K562 (cell line): ENCODE results near the gene EPS8L1. TPM values are rescaled to one million over a fixed set of nuclear protein-coding genes. Genes with fewer than 3 reads are reported as not detected.
A peak's percentile ranks its signal among the peaks of the same experiment; 100 is the strongest.

Source experiments
- E2F4 ChIP-seq: sonication (generic); formaldehyde crosslinking; IDR thresholded peaks from 2 replicates; pipeline ENCODE4 v1.8.0; 2022; ENCODE audit warnings: mild to moderate bottlenecking, low read depth, missing genetic modification reagents
- FOXO4 ChIP-seq: fragments of 450-650 bp; formaldehyde crosslinking; IDR thresholded peaks from 2 replicates; pipeline ENCODE4 v1.4.0; 2020; ENCODE audit warnings: mild to moderate bottlenecking, moderate library complexity
- HNRNPUL1 ChIP-seq: fragments of 200-400 bp; formaldehyde crosslinking; IDR thresholded peaks from 2 replicates; pipeline ENCODE4 v1.6.1; 2017; ENCODE audit warnings: low read length
- JUND ChIP-seq, 2 experiments: IDR thresholded peaks; 2 replicates in 1 of 2; 3 replicates in 1 of 2; pipeline ENCODE4 v1.6.1; 2011; ENCODE audit warnings: borderline replicate concordance in 2 of 2, low read depth in 2 of 2, low read length in 2 of 2, improper control_type of control experiment in 1 of 2, missing biosample characterization in 1 of 2, missing genetic modification characterization in 1 of 2, missing genetic modification reagents in 1 of 2
- KLF6 ChIP-seq: fragments of 250-450 bp; sonication (Bioruptor Pico); IDR thresholded peaks from 2 replicates; pipeline ENCODE4 v1.4.0; 2020; ENCODE audit warnings: mild to moderate bottlenecking, moderate library complexity, borderline replicate concordance
- PURB ChIP-seq: sonication (generic); formaldehyde crosslinking; IDR thresholded peaks from 2 replicates; pipeline ENCODE4 v1.9.0; 2021; ENCODE audit warnings: low read depth, mild to moderate bottlenecking, missing genetic modification reagents
- RBFOX2 ChIP-seq: fragments of 200-400 bp; formaldehyde crosslinking; IDR thresholded peaks from 2 replicates; pipeline ENCODE4 v1.6.1; 2017; ENCODE audit warnings: low read depth, mild to moderate bottlenecking, low read length, moderate library complexity
- SIX5 ChIP-seq, 2 experiments: IDR thresholded peaks; 2 replicates each; pipeline ENCODE4 v1.6.1; 2011; ENCODE audit warnings: low read length in 2 of 2, borderline replicate concordance in 1 of 2, low read depth in 1 of 2, mild to moderate bottlenecking in 1 of 2, moderate library complexity in 1 of 2; ENCODE audit not compliant: insufficient read depth in 1 of 2
- SNRNP70 ChIP-seq: fragments of 200-400 bp; formaldehyde crosslinking; optimal IDR thresholded peaks from 2 replicates; pipeline ENCODE3; 2017; ENCODE audit warnings: low read depth, low read length
- ZNF121 ChIP-seq: sonication (generic); formaldehyde crosslinking; conservative IDR thresholded peaks from 2 replicates; pipeline ENCODE4 v1.8.0; 2022; ENCODE audit warnings: missing genetic modification reagents
- ZNF407 ChIP-seq: fragments of 450-650 bp; IDR thresholded peaks from 2 replicates; pipeline ENCODE4 v1.6.1; 2016; ENCODE audit warnings: low read depth
- ZNF707 ChIP-seq: fragments of 250-450 bp; sonication (Bioruptor Pico); conservative IDR thresholded peaks from 2 replicates; pipeline ENCODE4 v1.8.0; 2022; ENCODE audit warnings: inconsistent platforms, mild to moderate bottlenecking, moderate library complexity
- ZNF764 ChIP-seq: fragments of 250-450 bp; sonication (Bioruptor Pico); IDR thresholded peaks from 2 replicates; pipeline ENCODE4 v1.4.0; 2020; ENCODE audit warnings: low read depth, mild to moderate bottlenecking, moderate library complexity
- polyA plus RNA-seq, 8 experiments: library from polyadenylated mRNA; depleted of rRNA in 4 of 8; stranded (reverse) in 5 of 8; unstranded in 3 of 8; fragments of >200 nt; fragmentation: Nextera tagmentation in 2 of 8; fragmentation: Illumina TruSeq in 1 of 8; extraction: Ambion mirVana in 2 of 8; extraction: Trizol in 1 of 8; gene quantifications; 2 replicates each; pipeline versions ENCODE4 v1.2.1 to v1.2.3, GENCODE V29; 2011 to 2014; ENCODE audit warnings: inconsistent platforms in 1 of 8, missing spikeins in 1 of 8
- total RNA-seq, 7 experiments: library from RNA; depleted of rRNA in 6 of 7; stranded (reverse); fragments of >200 nt in 6 of 7; fragmentation: Illumina TruSeq in 2 of 7; extraction: Trizol in 2 of 7; gene quantifications; 2 replicates each; pipeline versions ENCODE4 v1.2.1 to v1.2.3, GENCODE V29; 2011 to 2021; ENCODE audit warnings: low replicate concordance in 1 of 7
- TF ChIP-seq, protein P1 (sequence below): sonication (generic); formaldehyde crosslinking; IDR thresholded peaks from 2 replicates; pipeline ENCODE4 v1.8.1; 2023; ENCODE audit warnings: mild to moderate bottlenecking, missing genetic modification reagents

Gene EPS8L1
- total and polyA plus RNA-seq, 9 of the 15 experiments (the other 6 are each of a cell fraction or from before 2014, with no cell fraction given) = 0.35 to 22.1 (median 11.9) TPM

DNA sequence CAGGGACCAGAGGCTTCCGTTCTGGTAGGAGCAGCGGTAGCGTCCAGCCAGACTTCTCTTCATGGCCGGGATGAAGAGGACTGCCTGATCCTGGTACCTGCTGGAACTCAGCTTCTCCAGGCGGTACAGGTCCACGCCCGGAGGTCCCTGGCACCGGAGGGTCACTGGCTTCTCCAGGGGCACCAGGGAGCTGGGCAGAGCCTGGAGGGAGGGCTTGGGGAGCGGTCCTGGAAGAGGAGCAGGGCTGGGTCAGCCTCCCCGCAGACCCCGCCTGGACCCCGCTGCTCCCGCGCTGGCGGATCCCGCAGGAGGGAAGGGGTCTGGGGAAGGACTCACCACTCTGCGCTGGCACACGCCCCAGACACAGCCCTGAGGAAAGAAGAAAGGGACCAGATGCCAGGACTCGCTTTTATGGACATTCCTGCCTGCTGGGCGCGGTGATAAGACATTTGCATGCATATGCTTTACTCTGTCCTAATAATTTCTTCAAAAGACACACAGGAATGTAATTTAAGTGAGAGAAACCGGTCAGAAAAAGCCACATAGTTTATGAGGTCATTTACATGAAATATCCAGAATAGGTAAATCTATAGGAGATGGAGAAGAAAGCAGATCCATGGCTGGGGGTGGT is 43.4 kb upstream of the EPS8L1 start (continued):
- TF ChIP-seq KLF6 (CRISPR knock-in tag) = no peak
- TF ChIP-seq JUND (IDR thresholded peaks at IDR 0.05; ENCODE audit: borderline replicate concordance, low read depth, low read length) = no peak
- no peak for TF ChIP-seq JUND (tag; IDR thresholded peaks at IDR 0.05; ENCODE audit: borderline replicate concordance, low read depth, low read length)
- no peak for TF ChIP-seq E2F4
- no peak for TF ChIP-seq PURB (CRISPR knock-in tag)
- TF ChIP-seq ZNF707 (CRISPR knock-in tag) = no peak
- no peak for TF ChIP-seq SNRNP70
- TF ChIP-seq SIX5 (IDR thresholded peaks at IDR 0.05; ENCODE audit: borderline replicate concordance in 1 of 2, insufficient read depth in 1 of 2, low read depth in 1 of 2, low read length in 2 of 2) = no peak
- TF ChIP-seq FOXO4 (CRISPR knock-in tag) = no peak
- TF ChIP-seq HNRNPUL1 = no peak
- TF ChIP-seq ZNF764 (CRISPR knock-in tag) = no peak
- TF ChIP-seq ZNF407 = no peak
- TF ChIP-seq RBFOX2 = peak; percentile 42; the same call in 1 of the 2 replicates
- no peak for TF ChIP-seq ZNF121 (CRISPR knock-in tag)
- TF ChIP-seq, protein P1, sequence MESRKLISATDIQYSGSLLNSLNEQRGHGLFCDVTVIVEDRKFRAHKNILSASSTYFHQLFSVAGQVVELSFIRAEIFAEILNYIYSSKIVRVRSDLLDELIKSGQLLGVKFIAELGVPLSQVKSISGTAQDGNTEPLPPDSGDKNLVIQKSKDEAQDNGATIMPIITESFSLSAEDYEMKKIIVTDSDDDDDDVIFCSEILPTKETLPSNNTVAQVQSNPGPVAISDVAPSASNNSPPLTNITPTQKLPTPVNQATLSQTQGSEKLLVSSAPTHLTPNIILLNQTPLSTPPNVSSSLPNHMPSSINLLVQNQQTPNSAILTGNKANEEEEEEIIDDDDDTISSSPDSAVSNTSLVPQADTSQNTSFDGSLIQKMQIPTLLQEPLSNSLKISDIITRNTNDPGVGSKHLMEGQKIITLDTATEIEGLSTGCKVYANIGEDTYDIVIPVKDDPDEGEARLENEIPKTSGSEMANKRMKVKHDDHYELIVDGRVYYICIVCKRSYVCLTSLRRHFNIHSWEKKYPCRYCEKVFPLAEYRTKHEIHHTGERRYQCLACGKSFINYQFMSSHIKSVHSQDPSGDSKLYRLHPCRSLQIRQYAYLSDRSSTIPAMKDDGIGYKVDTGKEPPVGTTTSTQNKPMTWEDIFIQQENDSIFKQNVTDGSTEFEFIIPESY (CRISPR knock-in tag) = peak; percentile 52; the same call in 1 of the 2 replicates
